SW480 (cell line): ENCODE data around the gene DSCAM.
"Not testable (repeated sequence)": the region's sequence is repeated elsewhere in the genome, so short reads cannot be mapped to it uniquely, and the experiment has no call there.

Experiments used
- DNase-seq: peaks from one replicate; pipeline ENCODE4 v3.0.0-alpha.2; 2016; ENCODE audit warnings: low spot score

DSCAM gene

DNA sequence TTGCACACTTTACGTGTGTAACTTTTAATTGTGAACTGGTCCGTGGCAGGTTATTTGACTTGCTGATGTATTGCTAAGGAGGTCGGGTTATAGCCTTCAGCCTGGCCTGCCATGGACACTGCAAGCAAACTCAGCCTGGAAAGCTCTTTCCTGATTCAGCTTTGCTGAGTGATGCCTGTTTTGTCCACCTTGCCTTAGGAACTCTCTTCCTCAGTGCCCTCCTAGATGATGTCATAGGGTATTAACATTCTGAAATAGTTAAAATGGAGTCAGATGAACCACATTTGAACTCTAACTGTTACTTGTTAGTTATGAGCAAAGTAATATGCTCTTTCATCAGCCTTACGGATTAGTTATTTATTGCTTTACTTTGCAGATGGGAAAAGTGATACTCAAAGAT is 533.7 kb downstream of the DSCAM start:
- DNase-seq: no peak

- DNase-seq: no peak
Measured at GRCh38 chr21:40300300-40300699, 546.7 kb downstream of the DSCAM start.

DNA sequence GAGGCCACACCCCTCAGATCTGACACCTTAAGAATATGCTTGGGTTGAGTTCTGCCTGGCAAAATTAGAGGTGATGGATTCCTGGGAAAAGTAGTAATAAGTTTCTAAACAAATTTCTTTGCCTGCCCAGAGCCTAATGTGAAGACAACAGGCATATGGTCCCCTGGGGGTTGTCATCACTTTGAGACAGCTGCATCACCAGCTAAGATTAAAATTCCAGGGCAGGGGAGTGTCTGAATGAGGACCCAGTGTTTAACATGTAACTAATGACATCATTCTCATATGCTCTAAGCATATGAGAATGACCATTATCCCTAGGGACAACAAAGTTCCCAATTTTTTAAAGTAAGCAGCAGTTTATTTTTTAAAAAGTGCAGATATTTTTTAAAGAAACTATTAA is 547.5 kb downstream of the DSCAM start:
- no peak for DNase-seq

GRCh38 chr21:40294345-40294744 is 552.6 kb downstream of the DSCAM start:
- DNase-seq: no peak

GRCh38 chr21:40291560-40291959 is 555.4 kb downstream of the DSCAM start:
- no peak for DNase-seq

DNA sequence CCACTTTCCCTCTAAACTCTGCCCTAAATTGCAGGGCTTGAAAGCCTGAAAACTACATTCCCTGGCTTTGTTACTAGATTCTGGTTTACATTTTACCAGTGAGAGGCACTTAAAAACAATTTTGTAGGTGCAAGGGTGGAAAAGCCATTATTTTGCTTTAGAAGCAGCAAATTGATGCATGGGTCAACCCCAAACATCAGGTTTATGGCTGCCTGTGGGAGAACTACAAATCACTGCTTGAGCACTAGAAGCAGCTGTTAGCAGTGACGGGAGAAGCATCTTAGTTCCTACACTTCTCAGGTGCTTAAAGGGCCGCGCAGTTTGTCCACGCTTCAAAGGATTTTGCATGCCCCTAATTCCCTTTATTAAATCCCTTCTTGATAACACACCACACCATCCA is 562.5 kb downstream of the DSCAM start:
- DNase-seq: no peak

- DNase-seq: no peak
Measured at GRCh38 chr21:40282912-40283886, 563.8 kb downstream of the DSCAM start.

DNA sequence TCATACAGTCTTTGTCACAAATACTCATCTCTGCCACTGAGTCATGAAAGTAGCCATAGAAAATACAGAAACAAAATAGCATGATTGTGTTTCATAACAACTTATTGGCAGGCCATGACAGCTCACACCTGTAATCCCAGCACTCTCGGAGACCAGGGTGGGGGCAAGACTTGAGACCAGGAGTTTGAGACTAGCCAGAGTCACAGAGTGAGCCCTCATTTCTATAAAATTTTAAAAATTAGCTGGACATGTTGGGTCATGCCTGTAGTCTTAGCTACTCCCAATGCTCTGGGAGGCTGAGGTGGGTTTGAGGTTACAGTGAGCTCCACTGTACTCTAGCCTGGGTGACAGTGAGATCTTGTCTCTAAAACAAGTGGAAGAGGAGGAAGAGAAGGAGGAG is 568.6 kb downstream of the DSCAM start:
- no peak for DNase-seq

GRCh38 chr21:40276001-40276400 is 571.0 kb downstream of the DSCAM start:
- no peak for DNase-seq

GRCh38 chr21:40272037-40272436 is 574.9 kb downstream of the DSCAM start:
- no peak for DNase-seq

DNA sequence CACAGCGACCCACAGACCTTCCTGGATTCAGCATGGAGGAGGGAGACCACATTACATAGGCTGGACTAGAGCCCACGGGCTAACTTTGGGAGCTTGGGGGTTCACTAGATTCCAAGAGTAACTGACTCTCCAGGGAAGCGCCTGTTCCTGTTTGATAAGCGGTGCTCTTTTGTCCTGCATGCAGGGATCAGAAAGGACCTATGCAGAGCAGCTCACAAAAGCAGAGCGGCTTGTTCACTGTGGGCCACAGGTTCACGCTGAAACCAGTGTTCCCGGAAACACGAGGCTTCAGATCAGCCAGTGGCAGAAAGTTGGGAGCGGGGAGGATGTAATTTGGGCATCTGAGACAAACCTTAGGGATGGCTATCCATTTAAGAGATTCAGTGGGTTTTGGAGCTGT is 575.8 kb downstream of the DSCAM start:
- DNase-seq: no peak

DNA sequence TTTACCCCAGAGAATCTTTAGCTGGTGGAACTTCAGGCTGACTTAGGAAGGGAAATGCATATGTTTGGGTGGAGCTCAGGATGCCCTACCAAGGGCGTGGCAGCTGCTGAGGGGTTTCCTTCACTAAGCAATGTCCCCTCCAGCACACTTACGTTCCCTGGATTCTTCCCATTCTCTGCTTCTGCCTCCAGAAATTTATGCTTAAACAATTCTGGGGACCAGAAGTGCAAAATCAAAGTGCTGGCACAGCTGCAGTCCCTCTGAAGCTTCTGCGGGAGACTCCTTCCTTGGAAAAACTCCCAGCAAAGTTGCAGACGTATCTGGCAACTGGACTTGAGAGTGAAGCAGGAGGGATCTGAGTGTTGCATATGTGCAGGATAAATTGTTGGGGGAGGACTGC is 576.9 kb downstream of the DSCAM start:
- no peak for DNase-seq

- no peak for DNase-seq
Measured at GRCh38 chr21:40269239-40269638, 577.7 kb downstream of the DSCAM start.

GRCh38 chr21:40258456-40258855 is 588.5 kb downstream of the DSCAM start:
- DNase-seq: not testable (repeated sequence)

GRCh38 chr21:40257342-40257741 is 589.6 kb downstream of the DSCAM start:
- DNase-seq: no peak

- DNase-seq: no peak
Measured at GRCh38 chr21:40255518-40256444, 591.2 kb downstream of the DSCAM start.

- peak; percentile 44 for DNase-seq
Measured at GRCh38 chr21:40254540-40255465, 592.2 kb downstream of the DSCAM start.

GRCh38 chr21:40253112-40253511 is 593.8 kb downstream of the DSCAM start:
- no peak for DNase-seq

DNA sequence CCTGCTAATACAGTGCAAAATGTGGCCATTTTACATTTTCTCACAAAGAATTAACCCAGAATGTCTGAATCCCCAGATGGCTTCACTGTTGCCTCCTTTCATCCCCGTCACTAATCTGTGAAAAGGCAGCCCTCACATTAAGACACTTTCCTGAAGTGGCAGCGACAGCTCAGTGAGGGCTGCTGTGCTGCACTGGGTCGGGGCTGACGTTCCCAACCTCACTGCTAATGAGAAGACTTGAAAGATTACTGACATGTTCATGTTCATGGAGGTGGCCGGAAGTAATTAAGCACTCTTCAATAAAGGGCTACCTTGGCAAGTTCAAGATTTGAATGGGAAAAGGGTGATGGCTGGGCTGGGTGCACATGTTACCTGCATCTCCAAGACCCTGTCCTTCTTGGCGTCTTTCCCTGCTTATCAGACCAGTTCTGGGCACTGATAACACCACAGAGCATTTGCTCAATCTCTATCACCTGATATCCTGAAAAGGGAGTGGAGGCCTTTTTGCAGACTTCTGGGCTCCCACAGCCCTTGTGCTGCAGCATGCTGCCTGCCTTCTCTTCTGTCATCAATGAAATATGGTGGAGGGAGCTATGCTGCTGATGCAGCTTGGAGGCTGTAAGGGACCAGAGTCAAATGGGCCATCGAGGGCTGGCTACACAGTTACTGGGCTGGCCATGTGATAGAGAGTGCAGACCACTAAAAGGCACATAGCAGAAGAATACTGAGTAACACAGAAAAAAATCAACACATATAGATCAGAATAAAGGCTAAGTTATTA is 596.3 kb downstream of the DSCAM start:
- no peak for DNase-seq

DNA sequence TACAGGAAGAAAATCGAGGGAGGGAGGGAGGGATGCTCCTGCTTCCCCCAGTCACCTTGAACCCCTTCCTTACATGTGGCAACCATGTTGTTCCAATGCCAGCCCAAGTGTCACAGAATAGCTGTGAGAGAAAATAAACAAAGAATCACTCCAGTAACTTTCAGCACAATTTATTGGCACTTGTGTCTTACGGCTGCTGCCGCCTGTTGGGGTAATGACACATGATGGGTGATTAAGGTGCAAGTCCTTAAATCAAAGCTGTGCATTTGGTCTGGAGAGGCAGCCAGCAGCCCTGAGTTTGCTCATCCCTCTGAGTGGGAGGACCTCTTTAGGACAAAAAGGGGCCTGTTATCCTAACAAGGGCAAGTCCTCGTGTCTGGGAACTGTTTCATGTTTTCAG is 602.0 kb downstream of the DSCAM start:
- DNase-seq: no peak

DNA sequence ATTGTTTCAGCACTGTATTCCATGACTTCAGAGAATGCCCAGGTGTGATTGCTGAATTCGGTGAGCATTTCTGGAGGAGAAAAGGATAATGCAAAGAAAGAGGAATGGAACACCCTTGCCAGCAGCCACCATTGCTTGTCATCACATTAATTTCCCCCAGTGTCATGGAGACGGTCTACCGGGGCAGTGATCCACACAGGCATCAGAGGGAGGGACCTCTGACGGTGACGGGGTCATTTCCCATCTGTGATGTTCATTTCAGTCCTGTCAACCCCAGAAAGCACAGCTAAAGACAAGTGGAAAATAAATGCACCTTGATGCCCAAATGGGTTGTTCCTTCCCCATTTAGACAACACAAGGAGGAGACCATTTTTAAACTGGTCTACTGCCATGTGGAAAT is 603.3 kb downstream of the DSCAM start:
- DNase-seq: no peak
